Body of pancreas (tissue), 4 donors: ENCODE data around the gene ZNF433. TPM values are rescaled to one million over a fixed set of nuclear protein-coding genes. Genes with fewer than 3 reads are reported as not detected.
"Not testable (repeated sequence)": the region's sequence is repeated elsewhere in the genome, so short reads cannot be mapped to it uniquely, and the experiment has no call there.

Experiments
- ATAC-seq: fragments of 150-250 bp; one replicate; pipeline ENCODE4 v1.9.1; 2016
- DNase-seq, 4 donors: peaks; one replicate each; pipeline ENCODE4 v3.0.0-alpha.2; 2019
- H3K27ac ChIP-seq, 4 donors: fragments of 200-600 bp; sonication (generic); 1 replicate in 3 of 4; 2 replicates in 1 of 4; pipeline versions ENCODE4 v1.5.1 to v1.6.1; 2016 to 2019; ENCODE audit warnings: mild to moderate bottlenecking in 1 of 4, mixed read lengths in 1 of 4, moderate library complexity in 1 of 4
- H3K27me3 ChIP-seq, 2 donors: fragments of 200-600 bp; sonication (generic); one replicate each; pipeline ENCODE4 v1.6.0; 2016; ENCODE audit warnings: mild to moderate bottlenecking in 1 of 2
- H3K36me3 ChIP-seq, 2 donors: fragments of 200-600 bp; sonication (generic); replicated peaks in 1 of 2; 2 replicates each; pipeline ENCODE4 v1.5.1; 2016; ENCODE audit warnings: low read depth in 2 of 2; ENCODE audit not compliant: insufficient read depth in 1 of 2
- H3K4me1 ChIP-seq: fragments of 200-600 bp; sonication (generic); one replicate; pipeline ENCODE4 v1.6.0; 2016
- H3K4me3 ChIP-seq, 2 donors: fragments of 200-600 bp; sonication (generic); 1 replicate in 1 of 2; 2 replicates in 1 of 2; pipeline ENCODE4 v1.5.1; 2016 to 2019
- H3K9me3 ChIP-seq, 3 donors: fragments of 200-600 bp; sonication (generic); 1 replicate in 2 of 3; 2 replicates in 1 of 3; pipeline ENCODE4 v1.5.1; 2016
- CTCF ChIP-seq, 7 experiments: fragments of 450-650 bp in 4 of 7; fragments of 200-600 bp in 3 of 7; sonication (generic) in 3 of 7; IDR thresholded peaks; one replicate each; pipeline ENCODE4 v1.5.1; 2016 to 2019; ENCODE audit warnings: antibody characterized with exemption in 7 of 7
- POLR2A ChIP-seq, 3 donors: fragments of 450-650 bp; IDR thresholded peaks; one replicate each; pipeline ENCODE4 v1.6.1; 2016; ENCODE audit warnings: antibody characterized with exemption in 3 of 3, mild to moderate bottlenecking in 2 of 3
- WGBS, 2 donors: methylation state at CpG; one replicate each; pipeline ENCODE4 v1.1.5; 2017; 5-methylcytosine and 5-hydroxymethylcytosine counted together
- intact Hi-C: fragments of 100-400 bp; cut with DNase I; formaldehyde crosslinking; loops from one replicate; pipeline ENCODE4 v1.15.1; 2023
- total RNA-seq, 2 donors: library from RNA; depleted of rRNA; stranded (reverse); fragments of >200 nt; gene quantifications; one replicate each; pipeline ENCODE4 v1.1.0, GENCODE V29; 2016

The ZNF433 gene
- total RNA-seq, 2 donors from 2014 or later: 9.1 to 9.2 TPM

GRCh38 chr19:12015753-12016116, 19.7 kb downstream of the ZNF433 start:
- Histone ChIP-seq H3K27ac (no peak overlapping the region), H3K4me3 (no peak overlapping the region), H3K9me3 (peaks cover 0 to 62% (median 6%) of the 10 kb centered on the region in 3 donors), H3K4me1 (no peaks in the 10 kb centered on the region), H3K36me3 (peaks cover 23 to 28% of the 10 kb centered on the region in 2 donors), H3K27me3 (no peaks in the 10 kb centered on the region)
- no peak for ATAC-seq
- no peak for TF ChIP-seq CTCF (IDR thresholded peaks at IDR 0.05)
- 83% methylated on average over 2 of the region's 2 CpGs for WGBS, 2 donors
- no peak for DNase-seq
- intact Hi-C loops: no loop called here

- 94 to 95% methylated on average over 9 of the region's 9 CpGs for whole genome bisulfite sequencing, 2 donors
Observed at GRCh38 chr19:12015015-12015752, 20.3 kb downstream of the ZNF433 start.

GRCh38 chr19:12000152-12000981, 35.1 kb downstream of the ZNF433 start:
- intact Hi-C loops: no loop called here
- WGBS, 2 donors: 82 to 85% methylated on average over 8 to 9 of the region's 9 CpGs
- no peaks in the 10 kb centered on the region for H3K9me3 ChIP-seq
- TF ChIP-seq CTCF (IDR thresholded peaks at IDR 0.05) (no peak), POLR2A (IDR thresholded peaks at IDR 0.05) (no peak)
- no peaks in the 10 kb centered on the region for H3K27me3 ChIP-seq
- H3K4me3 ChIP-seq: no peak overlapping the region
- no peak for ATAC-seq
- no peaks in the 10 kb centered on the region for H3K4me1 ChIP-seq
- no peak overlapping the region for H3K27ac ChIP-seq
- H3K36me3 ChIP-seq: no peaks in the 10 kb centered on the region
- no peak for DNase-seq

More at GRCh38 chr19:12015015-12015752, 20.3 kb downstream of the ZNF433 start:
- TF ChIP-seq CTCF (IDR thresholded peaks at IDR 0.05) (no peak), POLR2A (IDR thresholded peaks at IDR 0.05) (no peak)
- Histone ChIP-seq H3K36me3 (peaks cover 23 to 28% of the 10 kb centered on the region in 2 donors), H3K4me1 (no peaks in the 10 kb centered on the region), H3K27ac (no peak overlapping the region), H3K4me3 (no peak overlapping the region), H3K27me3 (no peaks in the 10 kb centered on the region), H3K9me3 (peaks cover 0 to 62% (median 6%) of the 10 kb centered on the region in 3 donors)
- intact Hi-C loops: no loop called here
- no peak for DNase-seq
- no peak for ATAC-seq

GRCh38 chr19:11995174-11995573, 40.3 kb downstream of the ZNF433 start:
- no peak overlapping the region for H3K4me3 ChIP-seq
- no peaks in the 10 kb centered on the region for H3K9me3 ChIP-seq
- WGBS, 2 donors: 88 to 91% methylated on average over 1 of the region's 1 CpG
- no peaks in the 10 kb centered on the region for H3K27me3 ChIP-seq
- H3K27ac ChIP-seq: no peak overlapping the region
- DNase-seq: no peak
- no peaks in the 10 kb centered on the region for H3K4me1 ChIP-seq
- TF ChIP-seq POLR2A (IDR thresholded peaks at IDR 0.05) (no peak), CTCF (IDR thresholded peaks at IDR 0.05) (no peak)
- ATAC-seq: no peak
- intact Hi-C loops: loop anchor here (10.0 kb wide), 1 partner anchor 210 kb away; no protein-coding TSS in a partner anchor
- H3K36me3 ChIP-seq: no peaks in the 10 kb centered on the region

- DNase-seq, H3K4me1 ChIP-seq, H3K9me3 ChIP-seq, H3K36me3 ChIP-seq, H3K27me3 ChIP-seq, H3K27ac ChIP-seq, ATAC-seq, H3K4me3 ChIP-seq: not testable (repeated sequence)
- 71 to 89% methylated on average over 4 of the region's 4 CpGs for WGBS, 2 donors
- intact Hi-C loops: loop anchor here (10.0 kb wide), 1 partner anchor 207 kb away; no protein-coding TSS in a partner anchor
Observed at GRCh38 chr19:11991921-11992320, 43.6 kb downstream of the ZNF433 start.
